Astrocyte (in vitro differentiated cells and primary cell): ENCODE results near the gene CCDC61.

Source experiments
- EZH2 ChIP-seq: IDR thresholded peaks from 2 replicates; pipeline ENCODE4 v1.6.1; 2012; ENCODE audit warnings: mild to moderate bottlenecking, low read length, inconsistent platforms; ENCODE audit not compliant: insufficient read depth
- TF ChIP-seq, protein P1 (sequence below): IDR thresholded peaks from 2 replicates; pipeline ENCODE4 v1.5.1; 2011; ENCODE audit warnings: low read depth, mild to moderate bottlenecking, inconsistent platforms, low read length, moderate library complexity; ENCODE audit not compliant: insufficient read depth

DNA sequence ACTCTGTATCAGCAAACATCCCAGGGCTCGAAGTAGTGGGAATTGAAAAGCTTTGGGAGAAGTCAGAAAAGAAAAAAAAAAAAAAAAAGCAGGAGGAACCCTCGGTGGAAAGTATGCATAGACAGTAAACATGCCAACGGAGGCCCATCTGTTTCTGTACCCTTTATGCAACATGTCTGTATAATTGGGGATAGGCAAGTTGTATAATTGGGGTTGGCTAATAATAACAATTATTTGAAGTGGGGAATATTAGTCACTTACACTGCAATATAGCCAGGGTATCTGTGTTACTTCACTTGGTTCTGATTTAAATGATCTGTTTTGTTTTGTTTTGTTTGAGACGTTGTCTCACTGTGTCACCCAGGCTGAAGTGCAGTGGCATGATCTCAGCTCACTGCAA lies 57.6 kb downstream of the CCDC61 start:
- TF ChIP-seq, protein P1, sequence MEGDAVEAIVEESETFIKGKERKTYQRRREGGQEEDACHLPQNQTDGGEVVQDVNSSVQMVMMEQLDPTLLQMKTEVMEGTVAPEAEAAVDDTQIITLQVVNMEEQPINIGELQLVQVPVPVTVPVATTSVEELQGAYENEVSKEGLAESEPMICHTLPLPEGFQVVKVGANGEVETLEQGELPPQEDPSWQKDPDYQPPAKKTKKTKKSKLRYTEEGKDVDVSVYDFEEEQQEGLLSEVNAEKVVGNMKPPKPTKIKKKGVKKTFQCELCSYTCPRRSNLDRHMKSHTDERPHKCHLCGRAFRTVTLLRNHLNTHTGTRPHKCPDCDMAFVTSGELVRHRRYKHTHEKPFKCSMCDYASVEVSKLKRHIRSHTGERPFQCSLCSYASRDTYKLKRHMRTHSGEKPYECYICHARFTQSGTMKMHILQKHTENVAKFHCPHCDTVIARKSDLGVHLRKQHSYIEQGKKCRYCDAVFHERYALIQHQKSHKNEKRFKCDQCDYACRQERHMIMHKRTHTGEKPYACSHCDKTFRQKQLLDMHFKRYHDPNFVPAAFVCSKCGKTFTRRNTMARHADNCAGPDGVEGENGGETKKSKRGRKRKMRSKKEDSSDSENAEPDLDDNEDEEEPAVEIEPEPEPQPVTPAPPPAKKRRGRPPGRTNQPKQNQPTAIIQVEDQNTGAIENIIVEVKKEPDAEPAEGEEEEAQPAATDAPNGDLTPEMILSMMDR = no peak
- no peak for TF ChIP-seq EZH2
